GM18868 (cell line): ENCODE measurements around the gene IPPK.

Experiments used
- ATAC-seq: cut with Tn5 transposase; IDR thresholded peaks from one replicate; pipeline ENCODE4 v1.9.1; 2021; ENCODE audit warnings: mild to moderate bottlenecking, moderate library complexity; ENCODE audit not compliant: unreplicated experiment

Gene IPPK

GRCh38 chr9:92616199-92616641 lies 53.7 kb downstream of the IPPK start:
- no peak for ATAC-seq

- no peak for ATAC-seq
Measured at GRCh38 chr9:92615790-92616189, 54.1 kb downstream of the IPPK start.

GRCh38 chr9:92614763-92615461 lies 55.0 kb downstream of the IPPK start:
- no peak for ATAC-seq

- no peak for ATAC-seq
Measured at GRCh38 chr9:92614123-92614510, 55.8 kb downstream of the IPPK start.

- ATAC-seq = no peak
Measured at GRCh38 chr9:92613268-92614122, 56.4 kb downstream of the IPPK start.

- ATAC-seq = no peak
Measured at GRCh38 chr9:92612816-92613215, 57.1 kb downstream of the IPPK start.

- ATAC-seq = no peak
Measured at GRCh38 chr9:92612292-92612691, 57.6 kb downstream of the IPPK start.

GRCh38 chr9:92611621-92612285 lies 58.2 kb downstream of the IPPK start:
- no peak for ATAC-seq

GRCh38 chr9:92610470-92611420 lies 59.2 kb downstream of the IPPK start:
- ATAC-seq = no peak

- ATAC-seq = no peak
Measured at GRCh38 chr9:92608909-92609445, 61.0 kb downstream of the IPPK start.

- no peak for ATAC-seq
Measured at GRCh38 chr9:92608241-92608908, 61.6 kb downstream of the IPPK start.

GRCh38 chr9:92607773-92608172 lies 62.2 kb downstream of the IPPK start:
- ATAC-seq = no peak

GRCh38 chr9:92607088-92607487 lies 62.8 kb downstream of the IPPK start:
- ATAC-seq = no peak

GRCh38 chr9:92605224-92605623 lies 64.7 kb downstream of the IPPK start:
- no peak for ATAC-seq

- ATAC-seq = no peak
Measured at GRCh38 chr9:92603990-92604389, 65.9 kb downstream of the IPPK start.

GRCh38 chr9:92603100-92603499 lies 66.8 kb downstream of the IPPK start:
- ATAC-seq = no peak

GRCh38 chr9:92602413-92602812 lies 67.5 kb downstream of the IPPK start:
- ATAC-seq = no peak

- no peak for ATAC-seq
Measured at GRCh38 chr9:92601451-92601850, 68.5 kb downstream of the IPPK start.

- no peak for ATAC-seq
Measured at GRCh38 chr9:92600462-92601261, 69.3 kb downstream of the IPPK start.
